WERI-Rb-1 (cell line): ENCODE measurements around the gene CTDSPL.
A peak's percentile ranks its signal among the peaks of the same experiment; 100 is the strongest.

ENCODE experiments used
- DNase-seq: peaks from one replicate; pipeline ENCODE4 v3.0.0-alpha.2; 2020
- H3K27ac ChIP-seq: fragments of 250-450 bp; sonication (Bioruptor Pico); 2 replicates; pipeline ENCODE4 v1.5.1; 2020; ENCODE audit warnings: mild to moderate bottlenecking, moderate library complexity
- H3K27me3 ChIP-seq: fragments of 250-450 bp; sonication (Bioruptor Pico); 2 replicates; pipeline ENCODE4 v1.5.1; 2021; ENCODE audit warnings: mild to moderate bottlenecking, low read depth, moderate library complexity; ENCODE audit not compliant: insufficient read depth, severe bottlenecking
- H3K36me3 ChIP-seq: fragments of 250-450 bp; sonication (Bioruptor Pico); 2 replicates; pipeline ENCODE4 v1.5.1; 2020; ENCODE audit warnings: mild to moderate bottlenecking, moderate library complexity
- H3K4me3 ChIP-seq: 2 replicates; pipeline ENCODE4 v1.5.1; 2011; ENCODE audit warnings: low read depth, mild to moderate bottlenecking, control low read depth, low read length
- H3K9me3 ChIP-seq: fragments of 250-450 bp; sonication (Bioruptor Pico); 2 replicates; pipeline ENCODE4 v1.5.1; 2021; ENCODE audit warnings: mild to moderate bottlenecking, moderate library complexity; ENCODE audit not compliant: severe bottlenecking
- TF ChIP-seq, protein P1 (sequence below): IDR thresholded peaks from 2 replicates; pipeline ENCODE4 v1.5.1; 2011; ENCODE audit warnings: low read depth, mild to moderate bottlenecking, control low read depth, inconsistent platforms, low read length

Gene CTDSPL

DNA sequence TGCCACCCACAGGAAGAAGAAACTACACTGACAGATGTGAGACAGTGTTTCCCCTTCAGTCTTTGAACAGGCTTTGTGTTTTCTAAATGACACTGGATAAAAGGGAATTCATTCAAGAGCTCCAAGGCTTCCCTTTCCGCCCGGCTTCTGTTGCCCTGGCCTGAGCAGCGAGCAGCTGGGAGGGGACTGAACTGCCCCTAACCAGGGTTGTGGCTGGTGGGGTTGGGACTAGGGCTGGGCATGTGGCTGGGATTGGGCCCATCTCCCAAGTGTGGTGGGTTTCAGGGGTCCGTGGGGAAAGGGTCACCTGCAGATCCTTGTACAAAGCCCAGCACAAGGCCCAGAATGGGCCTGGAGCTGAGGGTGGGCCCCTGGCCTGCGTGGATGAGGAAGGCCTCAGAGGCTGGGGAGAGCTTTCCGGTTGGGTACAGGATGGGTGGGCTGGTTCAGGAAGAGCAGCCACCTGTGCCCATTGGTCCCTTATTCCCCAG, 139.3 kb downstream of the CTDSPL start:
- H3K27ac ChIP-seq: no peak overlapping the region
- TF ChIP-seq, protein P1, sequence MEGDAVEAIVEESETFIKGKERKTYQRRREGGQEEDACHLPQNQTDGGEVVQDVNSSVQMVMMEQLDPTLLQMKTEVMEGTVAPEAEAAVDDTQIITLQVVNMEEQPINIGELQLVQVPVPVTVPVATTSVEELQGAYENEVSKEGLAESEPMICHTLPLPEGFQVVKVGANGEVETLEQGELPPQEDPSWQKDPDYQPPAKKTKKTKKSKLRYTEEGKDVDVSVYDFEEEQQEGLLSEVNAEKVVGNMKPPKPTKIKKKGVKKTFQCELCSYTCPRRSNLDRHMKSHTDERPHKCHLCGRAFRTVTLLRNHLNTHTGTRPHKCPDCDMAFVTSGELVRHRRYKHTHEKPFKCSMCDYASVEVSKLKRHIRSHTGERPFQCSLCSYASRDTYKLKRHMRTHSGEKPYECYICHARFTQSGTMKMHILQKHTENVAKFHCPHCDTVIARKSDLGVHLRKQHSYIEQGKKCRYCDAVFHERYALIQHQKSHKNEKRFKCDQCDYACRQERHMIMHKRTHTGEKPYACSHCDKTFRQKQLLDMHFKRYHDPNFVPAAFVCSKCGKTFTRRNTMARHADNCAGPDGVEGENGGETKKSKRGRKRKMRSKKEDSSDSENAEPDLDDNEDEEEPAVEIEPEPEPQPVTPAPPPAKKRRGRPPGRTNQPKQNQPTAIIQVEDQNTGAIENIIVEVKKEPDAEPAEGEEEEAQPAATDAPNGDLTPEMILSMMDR: no peak
- DNase-seq: peak; percentile 5
- no peaks in the 10 kb centered on the region for H3K9me3 ChIP-seq
- no peaks in the 10 kb centered on the region; the same call in 1 of the 2 replicates for H3K36me3 ChIP-seq
- no peaks in the 10 kb centered on the region for H3K27me3 ChIP-seq
- H3K4me3 ChIP-seq: no peak overlapping the region

DNA sequence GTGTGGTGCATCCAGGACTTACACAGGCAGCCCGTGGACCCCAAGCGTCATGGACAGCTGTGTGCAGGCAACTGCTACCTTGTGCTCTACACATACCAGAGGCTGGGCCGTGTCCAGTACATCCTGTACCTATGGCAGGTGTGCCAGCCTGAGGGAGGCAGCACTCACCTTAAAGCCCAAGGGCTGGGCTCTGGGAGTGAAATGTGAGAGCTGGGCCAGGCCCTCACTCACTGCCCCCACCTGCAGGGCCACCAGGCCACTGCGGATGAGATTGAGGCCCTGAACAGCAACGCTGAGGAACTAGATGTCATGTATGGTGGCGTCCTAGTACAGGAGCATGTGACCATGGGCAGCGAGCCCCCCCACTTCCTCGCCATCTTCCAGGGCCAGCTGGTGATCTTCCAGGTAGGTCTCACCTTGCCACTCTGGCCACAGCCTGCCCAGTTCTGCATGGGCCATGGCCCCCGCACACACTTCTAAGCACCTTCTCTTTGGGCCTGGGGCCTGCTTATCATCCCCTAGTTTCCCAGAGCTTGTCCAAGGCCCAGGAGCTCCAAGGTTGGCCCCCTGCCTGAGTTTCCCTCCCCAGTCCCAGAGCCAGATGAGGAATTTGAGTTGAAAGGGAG, 139.9 kb downstream of the CTDSPL start:
- H3K36me3 ChIP-seq: no peaks in the 10 kb centered on the region; the same call in 1 of the 2 replicates

DNA sequence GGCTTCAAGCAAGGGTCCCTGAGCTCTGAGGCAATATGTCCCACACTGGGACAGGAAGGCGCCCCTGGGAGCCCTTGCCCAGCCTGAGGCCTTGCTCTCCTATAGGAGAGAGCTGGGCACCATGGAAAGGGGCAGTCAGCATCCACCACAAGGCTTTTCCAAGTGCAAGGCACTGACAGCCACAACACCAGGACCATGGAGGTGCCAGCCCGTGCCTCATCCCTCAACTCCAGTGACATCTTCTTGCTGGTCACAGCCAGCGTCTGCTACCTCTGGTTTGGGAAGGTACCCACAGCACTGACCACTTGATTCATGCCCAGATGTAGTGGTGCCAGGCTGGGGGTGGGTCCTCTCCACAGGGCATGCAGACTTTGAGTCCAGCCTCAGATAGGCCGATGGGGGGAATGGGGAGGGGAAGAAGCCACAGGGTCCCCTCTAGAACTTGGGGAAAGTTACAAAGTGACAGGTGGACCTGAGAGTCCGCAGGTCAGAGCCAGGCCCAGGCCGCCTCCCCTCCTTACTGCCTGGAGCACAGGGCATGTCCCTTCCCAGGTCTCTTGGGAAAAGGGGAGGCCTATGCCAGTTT, 140.7 kb downstream of the CTDSPL start:
- no peaks in the 10 kb centered on the region for H3K27me3 ChIP-seq
- no peaks in the 10 kb centered on the region for H3K9me3 ChIP-seq
- no peak overlapping the region for H3K27ac ChIP-seq
- TF ChIP-seq, protein P1: no peak
- no peak for DNase-seq
- no peak overlapping the region for H3K4me3 ChIP-seq
- H3K36me3 ChIP-seq: no peaks in the 10 kb centered on the region; the same call in 1 of the 2 replicates

More for the DNA sequence above, 139.9 kb downstream of the CTDSPL start:
- no peak overlapping the region for H3K4me3 ChIP-seq
- no peak overlapping the region for H3K27ac ChIP-seq
- peak; percentile 25 for DNase-seq
- H3K27me3 ChIP-seq: no peaks in the 10 kb centered on the region
- TF ChIP-seq, protein P1: peak; percentile 56
- H3K9me3 ChIP-seq: no peaks in the 10 kb centered on the region

DNA sequence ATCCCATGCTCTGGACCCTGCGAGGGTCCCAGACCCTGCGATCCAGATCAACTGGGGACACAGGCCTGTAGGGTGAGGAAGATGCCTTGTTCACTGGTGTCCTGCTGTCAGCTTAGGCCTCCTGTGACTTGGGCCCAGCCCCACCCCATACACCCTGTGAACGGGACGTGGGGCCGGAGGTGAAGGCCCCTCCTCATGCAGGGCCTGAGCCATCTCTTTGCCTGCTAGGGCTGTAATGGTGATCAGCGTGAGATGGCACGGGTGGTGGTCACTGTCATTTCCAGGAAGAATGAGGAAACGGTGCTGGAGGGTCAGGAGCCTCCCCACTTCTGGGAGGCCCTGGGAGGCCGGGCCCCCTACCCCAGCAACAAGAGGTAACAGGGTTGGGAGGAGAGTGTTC, 141.3 kb downstream of the CTDSPL start:
- H3K36me3 ChIP-seq: no peaks in the 10 kb centered on the region; the same call in 1 of the 2 replicates
- TF ChIP-seq, protein P1: no peak
- H3K9me3 ChIP-seq: no peaks in the 10 kb centered on the region
- no peak overlapping the region for H3K4me3 ChIP-seq
- DNase-seq: no peak
- no peak overlapping the region for H3K27ac ChIP-seq
- H3K27me3 ChIP-seq: no peaks in the 10 kb centered on the region

DNA sequence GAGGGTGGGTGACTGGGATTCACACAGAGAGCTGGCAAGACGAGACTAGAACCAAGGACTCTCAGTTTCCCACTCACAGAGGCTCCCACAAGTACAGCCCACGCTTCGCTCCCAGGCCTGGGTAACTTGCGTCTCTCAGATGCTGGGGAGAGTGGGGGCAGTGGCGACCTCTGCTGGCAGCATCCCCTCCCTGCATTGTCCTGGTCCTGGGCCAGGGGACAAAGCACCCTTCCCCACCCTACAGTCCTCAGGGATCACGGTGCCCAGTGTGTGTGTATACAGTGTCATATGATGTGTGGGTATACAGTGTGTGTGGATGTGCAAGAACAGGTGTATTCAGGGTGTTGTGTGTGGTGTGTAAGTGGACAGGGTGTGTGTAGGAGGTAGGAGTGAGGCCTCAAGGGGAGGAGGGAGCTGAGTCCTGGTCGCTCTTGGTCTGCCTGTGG, 141.7 kb downstream of the CTDSPL start:
- Histone ChIP-seq H3K9me3 (no peaks in the 10 kb centered on the region), H3K27ac (no peak overlapping the region), H3K36me3 (no peaks in the 10 kb centered on the region; the same call in 1 of the 2 replicates), H3K27me3 (no peaks in the 10 kb centered on the region), H3K4me3 (no peak overlapping the region)
- TF ChIP-seq, protein P1: peak; percentile 97
- DNase-seq: peak; percentile 72
